ELR (cell line): ENCODE results near the gene IFI27.

Source experiments
- DNase-seq: peaks from one replicate; pipeline ENCODE4 v3.0.0-alpha.2; 2015; ENCODE audit warnings: low read depth

Gene IFI27

DNA sequence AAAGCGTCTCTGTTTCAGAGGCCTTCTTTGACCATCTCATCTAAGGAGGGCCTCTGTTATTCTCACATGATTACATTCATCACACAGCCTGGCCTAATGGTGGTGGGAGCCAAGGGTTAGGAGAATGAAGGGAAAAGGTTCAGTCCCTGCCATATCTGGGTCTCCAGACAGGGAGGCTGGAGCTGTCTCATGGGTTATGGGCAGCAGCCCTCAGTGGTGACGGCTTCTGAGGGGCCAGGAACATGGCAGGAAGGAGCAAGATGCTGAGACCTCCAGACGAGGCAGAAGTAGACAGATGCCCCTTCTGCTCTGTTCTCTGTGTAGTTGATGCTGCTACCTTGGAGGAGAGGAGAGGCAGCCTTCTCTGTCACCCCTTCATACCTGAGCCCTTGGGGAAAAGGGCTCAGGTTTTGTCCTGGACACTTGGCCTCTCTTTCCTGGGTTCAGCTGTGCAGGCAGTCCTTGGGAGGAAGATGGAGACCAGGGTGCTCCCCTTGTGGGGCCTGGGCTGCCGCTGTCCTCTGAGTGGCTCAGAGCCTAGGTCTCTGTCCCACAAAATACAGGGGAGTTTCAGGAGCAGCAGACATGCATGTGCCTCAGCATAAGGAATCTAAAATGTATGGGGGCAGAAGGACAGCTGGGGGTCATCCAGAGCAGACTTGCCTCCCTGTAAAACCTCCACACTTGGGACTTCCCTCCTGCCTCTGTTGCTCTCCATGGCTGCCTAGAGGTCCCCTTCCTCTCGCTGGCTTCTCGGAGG is 15.3 kb downstream of the IFI27 start:
- no peak for DNase-seq

DNA sequence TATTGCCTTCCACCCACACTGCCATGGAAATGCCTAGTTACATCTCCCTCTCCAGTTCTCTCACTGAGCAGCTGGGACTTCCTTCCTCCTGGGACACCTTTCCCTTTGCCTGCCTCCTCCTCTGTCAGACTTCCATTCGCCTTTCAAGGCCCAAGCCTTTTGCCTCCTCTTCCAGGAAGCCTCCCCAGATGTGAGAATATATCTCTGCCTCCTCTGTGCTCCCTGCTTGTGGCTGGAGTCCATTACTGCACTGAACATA is 15.8 kb downstream of the IFI27 start:
- DNase-seq: no peak

DNA sequence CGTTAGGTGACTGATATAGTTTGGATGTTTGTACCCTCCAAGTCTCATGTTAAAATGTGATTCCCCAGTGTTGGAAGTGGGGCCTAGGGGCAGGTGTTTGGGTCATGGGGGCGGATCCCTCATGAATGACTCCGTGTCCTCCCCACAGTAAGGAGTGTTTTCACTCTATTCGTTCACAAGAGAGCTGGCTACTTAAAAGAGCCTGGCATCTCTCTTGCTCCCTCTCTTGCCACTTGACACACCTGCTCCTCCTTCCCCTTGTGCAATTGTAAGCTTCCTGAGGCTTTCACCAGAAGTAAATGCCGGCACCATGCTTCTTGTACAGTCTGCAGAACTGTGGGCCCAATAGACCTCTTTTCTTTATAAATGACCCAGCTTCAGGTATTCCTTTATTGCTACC is 16.3 kb downstream of the IFI27 start:
- DNase-seq: no peak

DNA sequence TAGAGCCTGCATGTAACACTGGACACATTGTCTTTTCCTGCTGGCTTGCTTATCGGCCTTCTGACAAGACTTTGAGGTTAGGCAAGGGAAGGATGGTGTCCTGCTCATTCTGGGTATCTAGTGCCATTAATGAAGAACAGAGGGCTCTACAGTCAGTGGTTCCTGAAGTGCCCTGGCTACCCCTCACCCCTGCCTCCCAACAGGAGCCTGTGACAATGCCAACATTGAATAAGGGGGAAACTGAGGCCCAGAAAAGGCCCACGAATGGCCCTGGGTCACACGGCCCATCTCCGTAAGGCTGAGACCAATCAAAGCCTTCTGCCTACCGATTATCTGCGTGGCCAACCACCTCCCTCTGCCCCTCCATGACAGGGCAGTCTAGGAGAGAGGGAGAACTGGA is 16.8 kb downstream of the IFI27 start:
- DNase-seq: no peak

DNA sequence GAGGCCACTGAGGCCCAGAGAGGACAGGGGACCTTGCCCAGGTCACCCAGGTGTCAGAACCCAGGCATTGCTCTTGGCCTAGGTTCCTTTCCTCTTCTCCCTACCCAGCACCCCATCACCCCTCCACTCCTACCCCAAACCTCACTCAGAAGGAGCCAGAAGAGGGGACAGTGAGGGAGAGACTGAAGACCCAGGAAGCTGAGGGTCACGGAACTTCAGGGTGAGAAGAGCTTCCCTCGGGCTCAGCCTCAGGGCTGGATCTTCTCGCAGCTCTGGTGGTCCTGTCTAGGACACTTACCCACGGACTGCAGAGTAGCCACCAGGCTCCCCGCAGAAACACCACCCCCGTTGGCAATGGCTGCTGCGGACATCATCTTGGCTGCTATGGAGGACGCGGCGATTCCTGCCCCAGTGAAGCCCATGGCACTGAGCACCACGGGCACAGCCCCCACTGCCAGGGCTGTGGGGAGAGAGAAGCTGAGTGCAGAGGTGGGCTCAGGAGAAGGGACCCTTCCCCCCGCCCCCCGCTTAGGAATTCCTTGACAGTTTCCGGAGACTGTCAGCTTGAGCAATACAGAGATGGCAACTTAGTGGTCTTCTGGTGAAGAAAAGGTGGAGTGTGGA is 17.8 kb downstream of the IFI27 start:
- no peak for DNase-seq

DNA sequence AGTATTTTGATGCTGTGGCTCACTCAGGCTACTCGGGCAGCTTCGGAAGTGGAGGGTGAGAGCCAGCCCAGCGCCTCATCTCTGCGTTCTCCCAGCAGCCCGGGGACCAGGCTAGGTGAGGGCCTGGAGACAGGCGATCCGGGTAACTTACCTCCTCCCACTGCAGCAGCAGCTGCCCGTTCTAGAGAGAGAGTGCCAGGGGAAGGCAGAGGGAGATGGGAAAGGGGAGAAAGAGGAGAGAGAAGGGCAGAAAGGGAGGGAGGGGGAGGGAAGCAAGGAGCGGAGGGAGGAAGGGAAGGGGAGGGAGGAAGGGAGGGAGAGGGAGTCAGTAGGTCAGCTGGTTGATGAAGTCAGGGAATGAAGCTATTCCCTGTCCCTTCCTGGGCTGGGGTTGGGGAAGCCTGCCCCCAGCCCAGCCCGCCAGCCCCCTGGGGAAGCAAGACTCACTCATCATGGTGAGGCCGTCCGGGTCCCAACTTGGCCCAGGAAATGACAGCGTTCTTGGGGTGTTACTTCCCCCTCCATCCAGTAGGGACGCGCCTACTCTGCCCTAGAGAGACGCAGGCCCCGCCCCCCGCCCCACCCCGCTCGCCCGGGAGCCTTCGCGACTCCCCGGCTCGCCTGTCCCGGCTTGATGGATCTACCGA is 18.7 kb downstream of the IFI27 start, which contains the start of gene IFI27L2:
IFI27L2 (minus strand) TSS at position 494 of the 647 bp plus-strand sequence; CDS start at position 454, 40 bp downstream.
- peak; percentile 94 for DNase-seq

DNA sequence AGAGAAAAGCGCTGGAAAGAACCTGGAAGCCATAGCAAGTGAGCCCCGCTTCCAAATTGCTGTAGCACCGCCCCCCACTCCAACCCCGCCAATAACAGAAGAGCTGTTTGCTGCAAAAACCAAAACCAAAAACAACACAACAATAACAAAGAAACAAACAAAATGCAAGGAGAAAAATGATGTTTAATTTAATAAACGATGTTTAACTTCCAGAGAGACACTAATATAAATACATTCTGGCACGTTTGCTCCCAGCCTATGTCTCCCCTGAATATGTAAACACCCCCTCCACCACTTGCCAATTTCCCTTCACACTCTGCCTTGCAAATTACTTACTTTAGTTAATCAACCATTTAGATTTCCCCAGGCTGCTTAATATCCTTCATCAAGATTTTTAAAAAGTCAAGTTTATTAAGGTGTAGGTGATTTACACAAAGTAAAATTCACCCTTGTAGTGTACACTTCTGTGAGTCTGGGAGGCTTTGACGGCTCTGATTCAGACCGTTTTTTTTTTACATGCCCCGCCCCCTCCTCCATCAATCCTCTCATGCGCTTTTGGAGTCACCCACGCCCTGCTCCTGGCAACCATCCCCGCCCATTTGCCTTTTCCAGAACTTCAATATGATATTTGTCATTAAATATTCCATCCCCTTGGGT is 19.4 kb downstream of the IFI27 start:
- peak; percentile 83 for DNase-seq

DNA sequence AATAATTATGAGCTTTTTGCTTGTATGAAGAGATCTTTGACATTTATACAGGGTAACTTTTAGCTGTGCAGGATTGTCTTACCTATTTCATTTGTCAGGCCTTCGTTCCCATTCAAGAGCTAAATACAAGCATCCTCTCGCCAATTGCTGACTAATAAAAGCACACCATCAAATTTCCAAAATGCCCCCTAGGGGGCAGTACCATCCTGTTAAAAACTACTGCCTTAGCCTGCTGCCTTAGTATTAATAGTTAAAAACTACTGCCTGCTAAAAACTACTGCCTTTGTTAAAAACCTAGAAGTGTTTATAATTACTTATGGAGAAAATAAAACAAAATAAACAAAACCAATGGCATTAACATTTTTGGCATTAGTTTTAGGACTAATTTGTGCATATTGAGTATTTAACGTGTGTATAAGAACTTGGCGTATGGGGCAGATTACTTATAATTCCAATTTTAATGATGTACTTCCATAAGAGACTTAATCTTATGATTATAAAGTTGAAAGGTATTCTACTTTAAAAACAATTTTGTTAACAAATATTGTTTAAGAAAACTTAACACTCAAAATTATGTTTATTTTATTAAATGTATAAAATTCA is 21.9 kb downstream of the IFI27 start:
- DNase-seq: peak; percentile 83

DNA sequence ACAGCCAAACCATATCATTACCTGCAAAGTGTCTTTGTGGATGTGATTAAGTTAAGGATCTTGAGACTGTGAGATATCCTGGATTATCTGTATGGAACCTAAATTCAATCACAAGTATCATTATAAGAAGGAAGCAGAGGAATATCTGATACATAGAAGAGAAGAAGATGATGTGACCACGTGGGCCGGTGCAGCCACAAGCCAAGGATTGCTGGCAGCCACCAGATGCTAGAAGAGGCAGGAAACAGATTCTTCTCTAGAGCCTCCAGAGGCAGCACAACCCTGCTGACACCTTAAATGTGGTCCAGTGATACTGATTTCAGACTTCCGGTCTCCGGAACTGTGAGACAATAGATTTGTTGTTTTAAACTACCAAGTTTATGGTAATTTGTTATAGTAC is 24.9 kb downstream of the IFI27 start:
- no peak for DNase-seq

DNA sequence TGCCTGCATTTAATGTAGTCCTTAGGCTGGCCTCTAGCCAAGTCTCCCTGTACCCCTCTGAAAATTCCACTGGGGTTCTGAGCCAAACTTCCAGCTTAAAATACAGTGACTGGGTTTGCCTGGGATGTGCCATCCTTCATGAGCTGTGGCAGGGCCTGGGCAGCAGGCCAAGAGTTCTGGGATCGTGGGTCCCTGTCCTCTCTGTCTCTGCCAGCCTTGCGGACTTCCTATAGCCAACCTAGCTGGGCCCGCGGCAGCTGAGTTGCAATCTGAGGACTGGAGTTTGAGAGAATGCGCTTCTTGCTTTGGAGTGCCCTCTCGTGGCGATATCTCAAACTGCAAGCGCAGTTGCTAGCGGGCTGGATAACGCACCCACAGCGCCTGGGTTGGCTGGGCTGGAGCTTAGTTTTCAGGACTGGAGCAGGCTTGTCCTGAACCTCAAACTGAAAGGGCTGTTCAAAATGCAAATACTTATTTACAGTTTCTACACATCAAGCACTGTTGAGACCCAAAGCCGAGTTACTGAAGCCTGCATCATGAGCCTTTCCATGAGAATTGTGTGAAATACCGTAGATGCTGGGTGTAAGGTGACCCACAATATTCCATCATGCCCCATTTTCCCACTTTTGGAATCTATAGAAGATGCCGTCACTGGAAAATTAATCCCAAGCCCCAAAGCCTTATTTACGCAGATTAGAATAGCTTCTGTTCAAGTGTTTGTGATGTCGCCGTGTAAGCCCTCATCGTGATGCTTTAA is 26.2 kb downstream of the IFI27 start:
- peak; percentile 92 for DNase-seq

DNA sequence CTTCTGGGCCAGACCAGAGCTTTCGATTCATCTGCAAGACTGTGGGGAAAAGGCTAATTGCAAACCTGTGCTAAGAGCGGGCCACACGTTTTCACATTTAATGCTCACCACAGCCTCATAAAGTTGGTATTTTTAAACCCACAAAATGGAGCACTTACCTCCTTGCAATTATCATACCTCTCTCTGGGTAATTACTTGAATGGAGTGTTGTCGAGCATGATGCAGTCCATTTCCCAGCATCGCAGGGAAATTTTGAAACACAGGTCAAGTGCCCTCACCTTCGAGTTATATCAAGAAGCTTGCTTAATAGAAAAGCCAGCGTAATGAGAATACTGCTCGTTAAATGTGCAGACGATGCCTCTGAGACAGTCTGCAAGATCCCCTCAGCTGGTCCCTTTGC is 27.7 kb downstream of the IFI27 start:
- DNase-seq: no peak

DNA sequence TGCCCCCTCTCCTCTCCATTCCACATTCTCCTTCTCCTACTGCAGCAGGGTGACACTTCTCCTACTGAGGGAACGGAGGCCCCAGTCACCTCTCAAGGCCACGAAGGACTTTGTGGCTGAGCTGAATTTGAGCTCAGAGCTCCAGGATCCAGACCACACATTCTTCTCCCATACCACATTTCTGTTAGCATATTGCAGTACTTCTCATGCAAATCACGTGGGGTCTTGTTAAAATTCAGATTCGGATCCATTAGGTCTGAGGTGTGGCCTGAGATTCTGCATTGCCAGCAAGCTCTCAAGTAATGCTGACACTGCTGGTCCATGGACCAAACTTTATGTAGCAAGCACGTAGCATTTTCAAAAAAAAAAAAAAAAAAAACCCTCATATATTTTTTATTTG is 28.5 kb downstream of the IFI27 start:
- no peak for DNase-seq

DNA sequence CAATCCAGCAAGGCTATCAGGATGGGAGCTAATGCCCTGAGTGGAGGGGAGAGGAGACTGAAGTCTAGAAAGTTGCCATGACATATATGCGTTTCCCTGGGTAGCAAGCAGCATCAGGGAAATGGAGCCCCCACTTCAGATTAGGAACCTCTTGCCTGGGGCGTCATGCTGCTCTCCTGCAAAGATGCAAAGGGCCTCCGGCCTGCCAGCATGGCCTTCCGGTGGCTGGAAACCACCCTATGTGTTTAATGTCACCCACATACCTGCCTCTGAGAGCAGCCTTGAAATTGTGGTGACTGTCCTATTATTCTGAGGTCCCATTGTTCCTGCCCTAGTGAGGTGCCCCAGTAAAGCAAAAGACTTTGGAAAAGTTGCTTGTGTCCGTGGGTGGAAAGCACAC is 28.9 kb downstream of the IFI27 start:
- DNase-seq: no peak

DNA sequence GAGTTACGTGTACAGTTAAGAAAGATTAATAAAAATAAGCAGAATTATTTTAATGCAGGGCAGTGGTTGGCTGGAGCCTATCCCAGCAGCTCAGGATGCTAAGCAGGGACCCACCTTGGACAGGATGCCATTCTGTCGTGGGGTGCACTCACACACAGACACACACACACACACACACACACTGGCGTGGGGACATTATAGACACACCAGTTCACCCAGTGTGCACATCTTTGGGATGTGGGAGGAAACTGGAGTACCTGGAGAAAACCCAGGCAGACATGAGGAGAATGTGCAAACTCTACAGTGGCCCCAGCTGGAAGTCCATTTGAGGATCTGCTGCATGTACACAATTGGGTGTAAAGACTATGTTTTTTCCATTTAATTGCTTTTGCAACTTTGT is 31.7 kb downstream of the IFI27 start:
- DNase-seq: no peak

DNA sequence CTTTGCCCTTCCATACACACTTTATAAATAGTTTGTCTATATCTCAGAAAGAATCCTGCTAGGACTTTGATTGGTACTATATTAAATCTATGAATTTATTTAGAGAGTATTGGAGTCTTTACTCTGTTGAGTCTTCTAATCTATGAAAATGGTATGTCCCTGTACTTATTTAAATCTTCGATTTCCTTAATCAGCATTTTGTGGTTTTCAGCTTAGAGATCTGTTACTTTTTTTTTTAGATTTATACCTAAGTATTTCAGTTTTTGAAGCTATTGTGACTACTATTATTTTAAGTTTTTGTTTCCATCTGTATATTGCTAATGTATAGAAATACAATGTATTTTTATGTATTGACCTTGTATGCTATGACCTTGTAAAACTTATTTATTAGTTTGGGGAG is 32.3 kb downstream of the IFI27 start:
- DNase-seq: no peak

DNA sequence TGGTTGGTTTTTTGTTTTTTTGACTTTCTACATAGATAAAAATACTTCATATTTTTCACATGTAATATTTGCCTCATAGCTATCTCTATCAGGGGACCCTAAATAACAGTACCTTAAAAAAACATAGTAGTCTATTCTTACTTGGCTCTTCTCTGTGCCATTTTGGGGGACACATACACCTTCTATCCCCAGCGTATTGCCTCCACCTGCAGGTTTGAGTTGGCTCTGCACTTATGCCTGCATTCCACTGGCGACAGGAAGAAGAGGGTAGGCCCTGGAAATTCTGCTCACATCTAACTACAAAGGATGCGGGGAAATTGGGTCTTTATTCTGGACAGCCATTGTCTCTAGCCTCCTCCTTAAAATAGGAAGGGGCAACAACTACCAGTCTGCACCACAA is 32.7 kb downstream of the IFI27 start:
- DNase-seq: peak; percentile 58

DNA sequence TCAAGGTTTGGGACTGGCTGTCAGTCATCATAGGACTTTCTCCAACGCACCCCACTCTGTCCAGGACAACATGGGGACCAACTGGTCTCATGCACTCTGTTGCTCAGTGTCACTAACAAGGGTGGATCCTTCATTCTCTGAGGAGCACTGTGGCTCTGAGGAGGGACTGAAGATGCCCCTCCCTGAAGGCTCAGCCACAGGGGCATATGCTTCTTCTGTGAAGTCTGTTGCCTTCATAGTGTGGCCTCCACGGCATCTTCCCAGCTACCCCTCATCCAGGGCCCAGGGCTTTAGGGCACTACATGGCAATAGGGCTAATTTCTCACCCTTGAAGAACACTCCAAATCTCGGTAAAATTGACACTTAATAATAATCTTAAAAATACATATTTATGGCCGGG is 33.2 kb downstream of the IFI27 start:
- DNase-seq: no peak

DNA sequence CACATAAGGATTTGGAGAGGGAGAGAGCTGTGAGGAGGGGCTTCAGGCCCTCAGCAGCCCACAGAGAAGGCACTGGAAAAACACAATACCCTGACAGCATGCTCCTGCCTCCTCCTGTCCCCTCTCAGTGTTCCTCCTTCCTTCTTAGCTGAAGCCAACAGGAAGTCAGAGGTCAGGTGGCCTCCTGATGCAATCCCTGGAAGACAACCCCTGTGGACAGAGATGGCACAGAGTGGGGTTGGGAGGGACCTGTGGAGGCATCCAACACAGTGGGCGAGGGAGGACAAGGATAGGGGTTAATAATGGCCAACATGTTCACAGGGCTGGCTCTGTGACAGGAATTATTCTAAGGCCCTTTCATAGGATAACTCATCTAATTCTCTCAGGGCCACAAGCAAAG is 34.2 kb downstream of the IFI27 start:
- DNase-seq: no peak

DNA sequence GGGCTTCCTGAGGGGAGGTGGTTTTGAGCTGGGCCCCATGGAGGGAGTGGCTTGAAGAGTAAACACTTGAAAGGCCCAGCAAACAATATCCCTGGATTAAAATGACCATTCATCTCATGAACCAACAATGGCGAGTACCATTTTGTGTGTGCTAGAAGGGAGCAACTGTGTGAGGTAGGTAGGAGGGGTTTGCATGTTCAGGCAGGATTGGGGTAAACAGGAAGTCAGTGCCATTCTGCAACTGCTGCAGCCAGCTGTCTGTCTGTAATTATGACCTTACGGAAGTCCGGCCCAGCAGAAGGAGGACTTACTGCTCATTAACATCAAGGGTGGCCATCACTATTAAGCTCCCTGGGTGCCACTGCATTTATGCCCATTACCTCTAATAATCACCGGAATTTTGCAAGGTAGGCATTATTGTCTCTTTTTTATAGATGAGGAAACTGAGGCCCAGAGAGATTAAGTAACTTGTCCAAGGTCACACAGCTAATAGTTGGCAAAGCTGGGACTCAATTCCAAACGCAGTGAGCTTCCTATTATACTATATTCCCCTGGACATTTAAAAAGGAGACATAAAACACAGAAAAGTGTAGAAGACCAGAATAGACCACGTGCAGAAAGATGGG is 35.5 kb downstream of the IFI27 start:
- no peak for DNase-seq

DNA sequence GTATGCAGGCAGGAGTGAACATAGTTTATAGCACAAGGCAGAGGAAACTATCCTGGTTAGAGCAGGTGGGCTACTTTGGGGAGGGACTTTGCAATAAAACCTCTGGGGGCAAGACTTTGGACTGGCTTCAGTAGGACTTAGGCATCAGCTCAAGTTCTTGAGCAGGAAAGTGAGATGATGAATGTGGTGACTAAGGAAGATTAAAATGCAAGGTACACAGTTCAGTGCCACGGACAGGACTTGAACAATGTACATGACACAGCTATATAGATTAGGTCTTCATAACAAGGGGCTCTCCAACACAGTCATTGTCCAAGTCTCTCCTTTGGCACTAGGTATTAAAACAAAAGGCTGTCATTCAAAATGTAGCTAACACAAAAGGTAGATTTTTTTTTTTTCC is 42.1 kb downstream of the IFI27 start:
- no peak for DNase-seq

DNA sequence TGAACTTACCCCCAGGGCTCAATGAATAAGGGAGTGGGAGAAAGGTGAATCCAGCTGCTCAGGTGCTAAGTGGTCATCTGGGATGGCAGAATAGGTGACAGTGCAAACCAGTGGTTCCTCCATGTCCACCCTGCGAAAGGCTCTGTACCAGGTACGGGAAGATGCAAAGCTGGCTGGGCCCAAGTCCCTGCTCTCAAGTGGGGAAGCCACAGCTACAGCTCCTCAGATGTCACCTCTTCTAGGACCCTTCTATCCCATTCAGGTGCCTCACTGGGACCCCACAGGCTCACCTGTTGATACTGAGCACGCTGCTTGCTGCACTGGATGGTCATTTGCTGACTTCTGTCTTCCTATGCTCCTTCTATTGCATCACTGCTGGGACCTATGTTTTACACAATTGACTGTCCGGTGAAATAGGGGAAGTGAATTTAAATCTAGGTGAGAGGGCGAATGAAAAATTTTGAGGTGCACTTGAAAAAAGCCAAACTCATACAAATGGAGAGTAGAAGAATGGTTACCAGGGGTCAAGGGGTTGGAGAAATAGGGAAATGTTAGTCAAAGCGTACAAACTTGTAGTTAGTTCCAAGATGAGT is 43.3 kb downstream of the IFI27 start:
- DNase-seq: no peak
